Thyroid gland (tissue), 4 donors: ENCODE measurements around the gene KRT79.

Source experiments
- POLR2A ChIP-seq, 2 donors: fragments of 450-650 bp; IDR thresholded peaks; one replicate each; pipeline ENCODE4 v1.6.1; 2017; ENCODE audit warnings: antibody characterized with exemption in 2 of 2, mild to moderate bottlenecking in 2 of 2, moderate library complexity in 1 of 2
- TF ChIP-seq, protein P1 (sequence below), 6 experiments: fragments of 200-600 bp in 3 of 6; fragments of 450-650 bp in 3 of 6; sonication (generic) in 3 of 6; IDR thresholded peaks; one replicate each; pipeline ENCODE4 v1.5.1; 2016 to 2019; ENCODE audit warnings: antibody characterized with exemption in 6 of 6, mild to moderate bottlenecking in 2 of 6, inconsistent platforms in 1 of 6, moderate library complexity in 1 of 6

DNA sequence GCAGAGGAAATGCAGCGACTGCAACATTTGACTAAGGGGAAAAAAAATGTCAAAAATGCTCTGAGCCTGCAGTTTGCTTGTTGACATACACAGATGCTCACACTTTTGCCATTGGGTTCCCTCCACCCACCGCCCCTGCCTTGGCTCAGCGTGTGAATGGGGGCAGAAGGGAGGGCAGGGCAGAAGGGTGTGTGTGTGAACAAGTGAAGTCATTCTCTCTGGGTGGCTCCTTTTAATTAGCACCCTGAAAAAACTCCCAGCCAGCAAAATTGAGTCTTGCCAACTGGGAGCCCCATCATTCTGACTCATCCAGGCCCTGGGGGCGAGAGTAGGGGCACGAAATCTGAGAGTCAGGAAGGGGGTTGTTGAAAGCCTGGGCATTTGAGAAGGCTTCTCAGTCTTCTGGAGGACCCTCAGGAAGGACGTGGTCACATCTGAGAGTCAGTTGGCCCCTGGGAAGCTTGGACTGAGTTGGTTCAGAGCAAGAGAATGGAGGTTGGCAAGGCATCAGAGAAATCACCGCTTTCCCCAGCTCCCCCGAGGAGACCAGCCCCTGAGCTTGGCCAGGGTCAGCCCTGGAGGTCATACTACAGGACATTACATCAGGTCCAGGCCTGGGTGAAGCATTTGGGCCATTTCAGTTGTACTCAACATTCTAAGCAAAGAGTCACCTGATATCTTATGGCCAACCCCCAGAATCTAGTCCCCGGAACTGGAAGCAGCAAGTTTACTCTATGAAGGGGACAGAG lies 37.4 kb upstream of the KRT79 start:
- TF ChIP-seq POLR2A (IDR thresholded peaks at IDR 0.05) = no peak
- TF ChIP-seq, protein P1, sequence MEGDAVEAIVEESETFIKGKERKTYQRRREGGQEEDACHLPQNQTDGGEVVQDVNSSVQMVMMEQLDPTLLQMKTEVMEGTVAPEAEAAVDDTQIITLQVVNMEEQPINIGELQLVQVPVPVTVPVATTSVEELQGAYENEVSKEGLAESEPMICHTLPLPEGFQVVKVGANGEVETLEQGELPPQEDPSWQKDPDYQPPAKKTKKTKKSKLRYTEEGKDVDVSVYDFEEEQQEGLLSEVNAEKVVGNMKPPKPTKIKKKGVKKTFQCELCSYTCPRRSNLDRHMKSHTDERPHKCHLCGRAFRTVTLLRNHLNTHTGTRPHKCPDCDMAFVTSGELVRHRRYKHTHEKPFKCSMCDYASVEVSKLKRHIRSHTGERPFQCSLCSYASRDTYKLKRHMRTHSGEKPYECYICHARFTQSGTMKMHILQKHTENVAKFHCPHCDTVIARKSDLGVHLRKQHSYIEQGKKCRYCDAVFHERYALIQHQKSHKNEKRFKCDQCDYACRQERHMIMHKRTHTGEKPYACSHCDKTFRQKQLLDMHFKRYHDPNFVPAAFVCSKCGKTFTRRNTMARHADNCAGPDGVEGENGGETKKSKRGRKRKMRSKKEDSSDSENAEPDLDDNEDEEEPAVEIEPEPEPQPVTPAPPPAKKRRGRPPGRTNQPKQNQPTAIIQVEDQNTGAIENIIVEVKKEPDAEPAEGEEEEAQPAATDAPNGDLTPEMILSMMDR (IDR thresholded peaks at IDR 0.05) = no peak
